Muscle layer of colon (tissue), 2 donors: ENCODE results near the gene MIF4GD.
"Not testable (repeated sequence)": the region's sequence is repeated elsewhere in the genome, so short reads cannot be mapped to it uniquely, and the experiment has no call there.

Experiments used
- H3K27ac ChIP-seq: one replicate; pipeline ENCODE4 v1.7.0; 2013; ENCODE audit warnings: low read depth, mild to moderate bottlenecking, low read length, moderate library complexity
- H3K27me3 ChIP-seq, 2 donors: one replicate each; pipeline ENCODE4 v1.7.0; 2013; ENCODE audit warnings: low read length in 2 of 2, mild to moderate bottlenecking in 2 of 2; ENCODE audit not compliant: insufficient read depth in 2 of 2, control insufficient read depth in 1 of 2
- H3K36me3 ChIP-seq: one replicate; pipeline ENCODE4 v1.7.0; 2013; ENCODE audit warnings: mild to moderate bottlenecking, low read length; ENCODE audit not compliant: insufficient read depth
- H3K4me1 ChIP-seq: one replicate; pipeline ENCODE4 v1.7.0; 2013; ENCODE audit warnings: mild to moderate bottlenecking, low read length; ENCODE audit not compliant: insufficient read depth
- H3K4me3 ChIP-seq, 2 donors: one replicate each; pipeline ENCODE4 v1.7.0; 2013; ENCODE audit warnings: low read length in 2 of 2, low read depth in 1 of 2, mild to moderate bottlenecking in 1 of 2, moderate library complexity in 1 of 2
- H3K9ac ChIP-seq: one replicate; pipeline ENCODE4 v1.7.0; 2013; ENCODE audit warnings: low read length
- H3K9me3 ChIP-seq: one replicate; pipeline ENCODE4 v1.7.0; 2013; ENCODE audit warnings: mild to moderate bottlenecking, low read length
- donor health status: abdominal sarcoma.
- donor health status: Adenocarcinoma of cecum.

Gene MIF4GD

GRCh38 chr17:75266316-75267152, 4.5 kb downstream of the MIF4GD start:
- H3K4me3 ChIP-seq = no peak overlapping the region
- H3K27me3 ChIP-seq = no peaks in the 10 kb centered on the region
- H3K9ac ChIP-seq = no peak overlapping the region
- peaks cover 20% of the 10 kb centered on the region for H3K4me1 ChIP-seq
- peaks cover 45% of the 10 kb centered on the region for H3K36me3 ChIP-seq
- no peak overlapping the region for H3K27ac ChIP-seq
- H3K9me3 ChIP-seq = no peaks in the 10 kb centered on the region

- Histone ChIP-seq H3K27me3 (no peaks in the 10 kb centered on the region), H3K4me3 (no peak overlapping the region), H3K9me3 (no peaks in the 10 kb centered on the region), H3K36me3 (peaks cover 45% of the 10 kb centered on the region), H3K27ac (no peak overlapping the region), H3K9ac (no peak overlapping the region), H3K4me1 (peaks cover 22% of the 10 kb centered on the region)
Observed at GRCh38 chr17:75265614-75266315, 5.3 kb downstream of the MIF4GD start.

- Histone ChIP-seq H3K4me1 (peaks cover 28% of the 10 kb centered on the region), H3K27me3 (no peaks in the 10 kb centered on the region), H3K9me3 (no peaks in the 10 kb centered on the region), H3K36me3 (peaks cover 45% of the 10 kb centered on the region), H3K27ac (no peak overlapping the region), H3K9ac (no peak overlapping the region), H3K4me3 (no peak overlapping the region)
Observed at GRCh38 chr17:75263055-75263454, 8.0 kb downstream of the MIF4GD start.

GRCh38 chr17:75262112-75262606, 8.9 kb downstream of the MIF4GD start:
- Histone ChIP-seq H3K9me3 (no peaks in the 10 kb centered on the region), H3K4me1 (peaks cover 28% of the 10 kb centered on the region), H3K27me3 (no peaks in the 10 kb centered on the region), H3K27ac (peak overlapping the region; percentile 98), H3K9ac (peak overlapping the region; percentile 84), H3K36me3 (peaks cover 41% of the 10 kb centered on the region), H3K4me3 (peak overlapping the region; percentile 89 to 100)

GRCh38 chr17:75261336-75262111, 9.5 kb downstream of the MIF4GD start, which contains the start of the genes GGA3 and MRPS7:
Gene GGA3 (minus strand): TSS chr17:75261606. CDS start chr17:75261587, 19 bp downstream.
Gene MRPS7 (plus strand): TSS chr17:75261879. CDS start chr17:75261901, 22 bp downstream.
- H3K4me1 ChIP-seq = peaks cover 28% of the 10 kb centered on the region
- H3K4me3 ChIP-seq = peak within 1 kb of the TSS; percentile 89 to 100
- H3K9me3 ChIP-seq = no peaks in the 10 kb centered on the region
- peak within 1 kb of the TSS; percentile 84 for H3K9ac ChIP-seq
- H3K27me3 ChIP-seq = no peaks in the 10 kb centered on the region
- peak within 1 kb of the TSS; percentile 98 for H3K27ac ChIP-seq
- peaks cover 35% of the 10 kb centered on the region for H3K36me3 ChIP-seq

- Histone ChIP-seq H3K27ac (peak overlapping the region; percentile 98), H3K9ac (peak overlapping the region; percentile 84), H3K36me3 (peaks cover 27% of the 10 kb centered on the region), H3K27me3 (no peaks in the 10 kb centered on the region), H3K4me1 (peaks cover 28% of the 10 kb centered on the region), H3K9me3 (no peaks in the 10 kb centered on the region), H3K4me3 (peak overlapping the region; percentile 89 to 100)
Observed at GRCh38 chr17:75260641-75261335, 10.2 kb downstream of the MIF4GD start.

GRCh38 chr17:75257228-75257627, 13.8 kb downstream of the MIF4GD start:
- H3K4me1 ChIP-seq = peaks cover 19% of the 10 kb centered on the region
- H3K9ac ChIP-seq, H3K4me3 ChIP-seq, H3K27me3 ChIP-seq, H3K27ac ChIP-seq, H3K9me3 ChIP-seq, H3K36me3 ChIP-seq: not testable (repeated sequence)

- H3K9me3 ChIP-seq, H3K4me3 ChIP-seq, H3K9ac ChIP-seq, H3K36me3 ChIP-seq, H3K27ac ChIP-seq, H3K27me3 ChIP-seq: not testable (repeated sequence)
- peaks cover 19% of the 10 kb centered on the region for H3K4me1 ChIP-seq
Observed at GRCh38 chr17:75255954-75256698, 14.9 kb downstream of the MIF4GD start.

- no peak overlapping the region for H3K27ac ChIP-seq
- no peaks in the 10 kb centered on the region for H3K4me1 ChIP-seq
- no peak overlapping the region for H3K4me3 ChIP-seq
- no peaks in the 10 kb centered on the region for H3K27me3 ChIP-seq
- H3K9me3 ChIP-seq = no peaks in the 10 kb centered on the region
- no peaks in the 10 kb centered on the region for H3K36me3 ChIP-seq
- no peak overlapping the region for H3K9ac ChIP-seq
Observed at GRCh38 chr17:75252039-75252816, 18.8 kb downstream of the MIF4GD start.
